C4-2B (cell line): ENCODE measurements around the gene CERS5.

Experiments used
- CTCF ChIP-seq: fragments of 450-650 bp; conservative IDR thresholded peaks from 2 replicates; pipeline ENCODE4 v1.5.1; 2017; ENCODE audit warnings: mild to moderate bottlenecking
- ZFX ChIP-seq: fragments of 450-650 bp; IDR thresholded peaks from 2 replicates; pipeline ENCODE4 v1.6.1; 2017

DNA sequence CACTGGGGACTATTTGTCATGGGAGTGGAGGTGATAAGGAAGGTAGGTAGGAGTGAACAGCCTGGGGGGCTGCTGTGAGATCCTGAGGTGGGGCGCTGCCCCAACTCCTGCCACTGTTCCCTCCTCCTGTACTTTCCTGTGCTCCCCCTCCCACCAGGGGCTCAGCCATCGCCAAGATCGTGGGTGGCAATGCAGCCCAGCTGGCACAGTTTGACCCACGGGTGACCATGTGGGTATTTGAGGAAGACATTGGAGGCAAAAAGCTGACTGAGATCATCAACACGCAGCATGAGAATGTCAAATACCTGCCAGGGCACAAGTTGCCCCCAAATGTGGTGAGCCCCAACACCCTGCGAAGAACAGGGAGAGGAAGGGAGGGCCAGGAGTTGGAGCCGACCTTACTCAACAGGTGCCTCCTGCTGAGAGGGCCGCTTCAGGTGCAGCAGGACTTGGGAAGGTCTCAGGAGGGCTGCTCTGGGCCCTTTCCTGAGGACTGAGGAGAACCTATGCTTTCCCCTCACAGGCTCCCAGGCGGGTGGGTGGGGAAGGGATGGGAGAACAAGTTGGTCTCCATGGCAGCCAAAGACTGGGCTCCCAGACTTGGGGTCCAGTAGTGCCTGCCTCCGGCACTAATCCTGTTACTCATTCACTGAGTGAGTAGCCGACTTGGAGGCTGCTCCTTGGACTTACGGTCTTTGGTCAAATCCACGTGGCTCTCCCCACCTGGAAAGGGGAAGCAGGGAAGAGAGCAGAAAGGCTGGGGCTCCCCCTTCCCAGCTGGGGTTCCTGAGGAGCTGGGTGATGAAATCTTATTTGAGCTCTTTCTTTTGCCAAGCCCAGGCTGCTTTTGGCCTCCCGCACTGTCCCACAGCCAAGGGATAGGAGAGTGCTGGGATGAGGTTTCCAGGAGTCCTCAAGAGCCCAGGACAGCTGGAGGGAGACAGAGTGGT lies 62.5 kb downstream of the CERS5 start:
- TF ChIP-seq CTCF, result no peak
- no peak for TF ChIP-seq ZFX
